H1 (cell line): Measurements from ENCODE around the gene GOLGA6L6. TPM values are rescaled to one million over a fixed set of nuclear protein-coding genes. Genes with fewer than 3 reads are reported as not detected.

Source experiments
- polyA plus RNA-seq, 7 experiments: library from polyadenylated mRNA; depleted of rRNA in 3 of 7; stranded (reverse) in 5 of 7; unstranded in 2 of 7; fragments of >200 nt in 5 of 7; fragments of 200-250 nt in 2 of 7; gene quantifications; 1 replicate in 5 of 7; 2 replicates in 1 of 7; 4 replicates in 1 of 7; pipeline versions ENCODE4 v1.2.1 to v1.2.3, GENCODE V29; 2011 to 2013; ENCODE audit warnings: missing spikeins in 2 of 7, mixed read lengths in 2 of 7
- small RNA-seq: library from polyadenylated mRNA; stranded (forward); fragments of <200 nt; extraction: miRNeasy Mini kit (QIAGEN cat#:217004); gene quantifications from one replicate; pipeline ENCODE3, GENCODE V24; 2013; ENCODE audit not compliant: insufficient read depth
- total RNA-seq: library from RNA; stranded (reverse); fragmentation: NEBNext Ultra II Directional; extraction: Animal tissue kit (Norgen Biotek cat#: 25700); gene quantifications from 2 replicates; pipeline ENCODE4 v1.2.1, GENCODE V29; 2021

GOLGA6L6 gene
- total and polyA plus RNA-seq, 2 of the 8 experiments (the other 6 are each of a cell fraction or from before 2014, with no cell fraction given), result not detected

Small RNAs within 50 kb of the gene (small RNA-seq; reads per million reads assigned to genes)
- gene RN7SL759P, result not detected
